T-helper 22 cell (primary cell): ENCODE measurements around the gene MAPK8IP1.

Experiments
- DNase-seq: peaks from one replicate; pipeline ENCODE4 v3.0.0-alpha.2; 2020; ENCODE audit warnings: low read depth

The MAPK8IP1 gene

DNA sequence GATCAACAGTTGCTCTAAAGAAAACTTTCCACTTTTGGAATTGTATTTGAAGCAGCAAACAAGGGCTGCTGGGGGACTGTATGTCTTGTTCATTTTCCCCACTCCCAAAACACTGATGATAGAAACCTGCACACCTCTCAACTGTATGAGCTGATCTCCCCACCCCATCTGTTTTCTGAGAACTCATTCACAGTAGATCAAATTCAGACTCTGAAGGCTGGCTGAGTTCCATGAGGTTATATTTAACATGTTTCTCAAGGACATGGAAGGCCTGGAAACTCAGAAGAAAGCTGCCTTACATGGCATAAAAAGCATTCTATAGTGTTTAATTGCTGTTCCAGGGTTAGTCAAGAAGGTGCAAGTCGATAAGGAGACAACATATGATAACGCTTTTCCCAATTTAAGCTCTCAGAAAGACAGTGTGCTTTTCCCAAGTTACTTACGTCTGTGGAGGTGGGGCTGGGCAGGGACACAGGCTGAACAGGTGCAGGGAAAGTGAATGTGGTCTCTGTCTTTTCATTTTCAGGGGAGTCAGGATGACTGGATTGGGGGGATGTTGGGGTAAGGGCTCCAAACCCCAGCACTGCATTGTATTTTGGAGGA lies 60.0 kb downstream of the MAPK8IP1 start:
- DNase-seq: no peak

DNA sequence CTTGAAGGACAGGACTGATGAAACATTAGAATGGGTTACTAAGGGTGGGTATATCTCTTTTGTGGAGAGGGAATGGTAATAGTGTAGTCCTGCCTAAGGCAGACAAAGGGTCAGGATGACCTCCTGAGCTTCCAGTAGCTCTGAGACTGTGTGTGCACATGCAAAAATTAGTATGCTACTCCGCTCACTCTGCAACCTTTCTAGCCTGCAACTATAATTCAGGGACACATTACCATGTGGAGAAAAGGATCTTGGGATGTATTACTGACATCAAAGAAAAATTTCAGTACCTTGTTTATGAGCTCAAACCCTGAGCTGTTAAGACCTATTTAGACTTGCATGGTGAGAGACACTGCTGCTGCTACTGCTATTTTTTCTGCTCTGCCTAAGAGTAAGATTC lies 62.4 kb downstream of the MAPK8IP1 start:
- DNase-seq: no peak

DNA sequence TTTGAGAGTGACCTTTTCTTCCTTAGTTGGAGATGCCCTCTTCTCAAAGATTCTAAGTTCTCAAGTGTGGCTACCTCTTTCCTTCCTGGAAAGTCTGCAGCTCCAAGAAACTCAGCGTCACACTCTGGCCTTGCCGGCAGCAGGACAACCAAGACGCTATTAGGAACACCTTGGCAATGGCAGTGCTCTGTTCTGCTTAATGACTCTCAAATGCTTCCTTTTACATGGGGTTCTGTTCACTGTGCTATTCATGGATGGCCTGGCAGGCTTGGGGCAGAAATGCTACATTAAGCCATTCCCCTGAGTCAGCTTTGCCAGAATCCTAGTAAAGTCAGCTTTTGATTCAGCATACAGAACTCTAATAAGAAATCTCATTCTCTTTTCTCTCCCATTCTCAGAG lies 62.9 kb downstream of the MAPK8IP1 start:
- DNase-seq: no peak

DNA sequence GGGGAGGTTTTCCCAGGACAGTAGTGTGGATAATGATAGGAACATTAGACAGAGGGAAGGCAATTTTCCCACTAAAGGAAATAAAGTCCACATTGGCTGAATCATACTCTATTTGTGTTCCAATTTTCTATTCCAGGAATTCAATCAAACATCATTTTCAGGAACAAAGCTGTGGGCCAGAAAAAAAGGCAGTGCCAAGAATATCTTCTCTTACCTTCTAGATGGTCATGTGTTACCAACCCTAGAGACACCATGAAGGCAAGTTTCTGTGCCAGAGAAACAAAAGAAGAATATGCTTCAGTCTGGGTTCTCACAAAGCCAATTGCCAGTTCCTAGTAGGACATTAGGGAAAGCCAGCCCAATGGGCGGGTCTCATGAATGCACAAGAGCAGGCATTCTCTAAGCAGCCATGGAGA lies 64.5 kb downstream of the MAPK8IP1 start:
- no peak for DNase-seq
